Stimulated activated effector memory CD8-positive, alpha-beta T cell treated with anti-CD3 and anti-CD28 coated beads, Interleukin-12 subunit alpha, Interleukin-12 subunit beta, amount 100 ng/mL, for 72 hours (primary cell): Measurements from ENCODE around the gene C3orf85.
"Not testable (repeated sequence)": the region's sequence is repeated elsewhere in the genome, so short reads cannot be mapped to it uniquely, and the experiment has no call there.

Experiments used
- ATAC-seq: fragments of 150-1000 bp; cut with Tn5 transposase; 2 replicates; pipeline ENCODE4 v1.10.0; 2021
- DNase-seq, 2 donors: peaks; one replicate each; pipeline ENCODE4 v3.0.0; 2021 to 2022; ENCODE audit warnings: low spot score in 2 of 2
- H3K27ac Mint-ChIP-seq: one replicate; pipeline ENCODE4 v1.8.0; 2022; ENCODE audit warnings: mild to moderate bottlenecking, mixed read lengths
- H3K36me3 Mint-ChIP-seq: one replicate; pipeline ENCODE4 v1.8.0; 2022; ENCODE audit warnings: mild to moderate bottlenecking, mixed read lengths
- H3K4me1 Mint-ChIP-seq: one replicate; pipeline ENCODE4 v1.8.0; 2022; ENCODE audit warnings: mixed read lengths
- H3K4me3 Mint-ChIP-seq: one replicate; pipeline ENCODE4 v1.8.0; 2022; ENCODE audit warnings: mild to moderate bottlenecking, mixed read lengths
- H3K9me3 Mint-ChIP-seq: one replicate; pipeline ENCODE4 v1.8.0; 2022; ENCODE audit warnings: mixed read lengths

C3orf85 gene

DNA sequence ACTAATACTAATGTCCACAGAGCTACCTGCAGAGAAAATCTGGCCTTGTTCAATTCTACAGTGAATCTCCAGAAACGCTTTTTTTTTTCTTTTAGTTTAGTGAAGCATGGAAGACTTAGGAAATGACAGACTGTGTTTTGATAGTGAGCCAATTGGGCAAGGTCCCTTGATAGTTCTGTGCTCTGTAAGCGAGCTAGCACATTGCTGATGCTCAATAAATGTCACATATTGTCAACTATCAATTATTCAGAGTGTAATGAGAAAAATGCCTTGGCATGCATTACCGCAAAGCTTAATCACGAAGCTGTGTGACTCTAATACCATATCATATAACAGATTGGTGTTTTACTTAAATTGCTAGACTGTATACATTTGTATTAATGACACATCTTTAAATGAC lies 5.2 kb upstream of the C3orf85 start:
- no peaks in the 10 kb centered on the region for H3K36me3 Mint-ChIP-seq
- H3K27ac Mint-ChIP-seq, result no peak overlapping the region
- DNase-seq (no peak), ATAC-seq (no peak)
- H3K4me1 Mint-ChIP-seq, result no peaks in the 10 kb centered on the region
- peaks cover 3% of the 10 kb centered on the region for H3K9me3 Mint-ChIP-seq
- H3K4me3 Mint-ChIP-seq, result no peak overlapping the region

- no peaks in the 10 kb centered on the region for H3K36me3 Mint-ChIP-seq
- DNase-seq, result no peak
- ATAC-seq, result no peak
- H3K4me3 Mint-ChIP-seq, result no peak overlapping the region
- no peak overlapping the region for H3K27ac Mint-ChIP-seq
- peaks cover 3% of the 10 kb centered on the region for H3K9me3 Mint-ChIP-seq
- H3K4me1 Mint-ChIP-seq, result no peaks in the 10 kb centered on the region
Observed at GRCh38 chr3:109132801-109133473, 3.6 kb upstream of the C3orf85 start.

GRCh38 chr3:109133474-109133816 lies 3.1 kb upstream of the C3orf85 start:
- H3K36me3 Mint-ChIP-seq, H3K4me1 Mint-ChIP-seq, DNase-seq, ATAC-seq, H3K27ac Mint-ChIP-seq, H3K9me3 Mint-ChIP-seq, H3K4me3 Mint-ChIP-seq: not testable (repeated sequence)

GRCh38 chr3:109137761-109138160 lies 1.2 kb downstream of the C3orf85 start:
- Mint-ChIP-seq H3K4me1 (no peaks in the 10 kb centered on the region), H3K4me3 (no peak overlapping the region), H3K9me3 (no peaks in the 10 kb centered on the region), H3K36me3 (no peaks in the 10 kb centered on the region), H3K27ac (no peak overlapping the region)
- DNase-seq (no peak), ATAC-seq (no peak)

GRCh38 chr3:109140318-109140717 lies 3.8 kb downstream of the C3orf85 start:
- no peaks in the 10 kb centered on the region for H3K36me3 Mint-ChIP-seq
- no peaks in the 10 kb centered on the region for H3K9me3 Mint-ChIP-seq
- no peak for DNase-seq
- ATAC-seq, result no peak
- no peaks in the 10 kb centered on the region for H3K4me1 Mint-ChIP-seq
- H3K27ac Mint-ChIP-seq, result no peak overlapping the region
- H3K4me3 Mint-ChIP-seq, result no peak overlapping the region

- ATAC-seq (no peak), DNase-seq (no peak)
- Mint-ChIP-seq H3K4me3 (no peak overlapping the region), H3K27ac (no peak overlapping the region), H3K4me1 (no peaks in the 10 kb centered on the region), H3K9me3 (peaks cover 2% of the 10 kb centered on the region), H3K36me3 (no peaks in the 10 kb centered on the region)
Observed at GRCh38 chr3:109143646-109144045, 7.1 kb downstream of the C3orf85 start.

DNA sequence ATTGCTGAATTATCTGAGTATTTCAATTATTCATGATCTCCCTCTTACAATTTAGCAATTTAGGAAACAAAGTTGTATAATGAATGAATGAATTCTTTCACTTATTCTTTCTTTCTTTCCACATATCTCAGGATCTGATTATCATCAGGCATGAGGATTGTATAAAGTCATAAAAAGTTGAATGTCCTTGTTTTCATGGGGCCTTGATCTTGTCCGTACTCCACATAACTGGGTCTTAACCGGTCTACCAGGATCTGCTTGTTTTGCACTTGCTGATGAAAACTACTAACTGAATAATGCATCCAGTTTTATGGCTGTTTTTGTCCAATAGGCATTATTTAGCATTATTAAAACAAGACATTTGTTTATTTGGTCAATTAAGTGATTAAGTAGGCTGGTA lies 12.6 kb downstream of the C3orf85 start:
- Mint-ChIP-seq H3K9me3 (peaks cover 2% of the 10 kb centered on the region), H3K4me3 (no peak overlapping the region), H3K27ac (no peak overlapping the region), H3K4me1 (no peaks in the 10 kb centered on the region), H3K36me3 (no peaks in the 10 kb centered on the region)
- DNase-seq (no peak), ATAC-seq (no peak)

GRCh38 chr3:109152320-109152719 lies 15.8 kb downstream of the C3orf85 start:
- ATAC-seq (no peak), DNase-seq (no peak)
- Mint-ChIP-seq H3K9me3 (peaks cover 3% of the 10 kb centered on the region), H3K27ac (no peak overlapping the region), H3K4me1 (no peaks in the 10 kb centered on the region), H3K36me3 (no peaks in the 10 kb centered on the region), H3K4me3 (no peak overlapping the region)

GRCh38 chr3:109154979-109155378 lies 18.5 kb downstream of the C3orf85 start:
- no peak for ATAC-seq
- no peak for DNase-seq
- Mint-ChIP-seq H3K36me3 (no peaks in the 10 kb centered on the region), H3K27ac (no peak overlapping the region), H3K4me3 (no peak overlapping the region), H3K4me1 (no peaks in the 10 kb centered on the region), H3K9me3 (peaks cover 5% of the 10 kb centered on the region)

GRCh38 chr3:109155828-109156227 lies 19.3 kb downstream of the C3orf85 start:
- no peaks in the 10 kb centered on the region for H3K36me3 Mint-ChIP-seq
- H3K4me1 Mint-ChIP-seq, result no peaks in the 10 kb centered on the region
- ATAC-seq, result no peak
- DNase-seq, result no peak
- H3K9me3 Mint-ChIP-seq, result peaks cover 5% of the 10 kb centered on the region
- no peak overlapping the region for H3K27ac Mint-ChIP-seq
- no peak overlapping the region for H3K4me3 Mint-ChIP-seq

- no peaks in the 10 kb centered on the region for H3K36me3 Mint-ChIP-seq
- no peaks in the 10 kb centered on the region for H3K4me1 Mint-ChIP-seq
- DNase-seq, result no peak
- no peak for ATAC-seq
- peaks cover 5% of the 10 kb centered on the region for H3K9me3 Mint-ChIP-seq
- H3K4me3 Mint-ChIP-seq, result no peak overlapping the region
- H3K27ac Mint-ChIP-seq, result no peak overlapping the region
Observed at GRCh38 chr3:109161487-109162123, 25.1 kb downstream of the C3orf85 start.

GRCh38 chr3:109165905-109166304 lies 29.4 kb downstream of the C3orf85 start:
- no peak for DNase-seq

DNA sequence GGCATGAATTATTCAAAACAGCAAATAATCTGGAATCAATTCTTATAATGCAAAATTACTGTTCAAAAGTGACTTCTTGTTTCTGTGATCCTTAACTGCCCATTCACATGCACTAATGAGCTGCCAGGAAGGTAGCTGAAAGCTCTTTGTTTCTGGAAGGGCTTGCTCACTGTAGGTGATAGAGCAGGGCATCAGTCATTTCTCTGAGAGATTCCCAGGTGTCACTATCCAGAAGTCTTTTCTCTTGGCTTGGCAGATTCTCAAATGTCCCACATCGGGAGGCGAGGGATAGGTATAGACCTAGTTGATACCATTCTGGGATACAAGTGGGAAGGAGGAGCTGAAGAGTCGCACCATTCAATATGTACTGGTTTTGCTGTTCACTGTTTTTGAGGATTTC lies 35.0 kb downstream of the C3orf85 start:
- Mint-ChIP-seq H3K36me3 (no peaks in the 10 kb centered on the region), H3K4me1 (no peaks in the 10 kb centered on the region), H3K27ac (no peak overlapping the region), H3K4me3 (no peak overlapping the region), H3K9me3 (peaks cover 3% of the 10 kb centered on the region)
- no peak for DNase-seq
- no peak for ATAC-seq

More at GRCh38 chr3:109165905-109166304, 29.4 kb downstream of the C3orf85 start:
- no peak overlapping the region for H3K4me3 Mint-ChIP-seq
- no peaks in the 10 kb centered on the region for H3K9me3 Mint-ChIP-seq
- no peaks in the 10 kb centered on the region for H3K4me1 Mint-ChIP-seq
- H3K27ac Mint-ChIP-seq, result no peak overlapping the region
- H3K36me3 Mint-ChIP-seq, result no peaks in the 10 kb centered on the region
- no peak for ATAC-seq

DNA sequence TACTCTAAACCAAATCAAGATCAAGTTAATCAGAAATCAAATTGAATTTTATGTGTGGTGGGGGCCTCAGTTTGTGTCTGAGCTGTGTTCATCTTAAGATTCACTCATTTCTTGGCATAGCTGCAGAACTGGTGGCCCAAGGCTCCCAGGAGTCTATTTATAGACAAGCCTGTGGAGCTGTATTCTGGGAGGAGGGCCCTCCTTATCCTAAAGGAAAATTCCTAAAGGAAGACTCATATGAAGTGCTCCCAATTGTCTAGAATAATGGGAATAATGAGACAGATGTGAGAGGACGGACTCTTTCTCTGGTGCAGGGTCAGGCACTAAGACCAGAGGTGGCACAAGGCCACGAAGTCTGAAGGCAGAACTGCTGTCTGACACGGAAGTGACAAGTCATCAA lies 38.9 kb downstream of the C3orf85 start:
- Mint-ChIP-seq H3K9me3 (peaks cover 3% of the 10 kb centered on the region), H3K36me3 (no peaks in the 10 kb centered on the region), H3K27ac (no peak overlapping the region), H3K4me3 (no peak overlapping the region), H3K4me1 (no peaks in the 10 kb centered on the region)
- DNase-seq (no peak), ATAC-seq (no peak)

- no peaks in the 10 kb centered on the region for H3K4me1 Mint-ChIP-seq
- no peak overlapping the region for H3K4me3 Mint-ChIP-seq
- no peak for DNase-seq
- no peak overlapping the region for H3K27ac Mint-ChIP-seq
- peaks cover 3% of the 10 kb centered on the region for H3K9me3 Mint-ChIP-seq
- ATAC-seq, result no peak
- no peaks in the 10 kb centered on the region for H3K36me3 Mint-ChIP-seq
Observed at GRCh38 chr3:109176726-109177125, 40.2 kb downstream of the C3orf85 start.

- no peak overlapping the region for H3K27ac Mint-ChIP-seq
- ATAC-seq (no peak), DNase-seq (no peak)
- H3K4me1 Mint-ChIP-seq, result no peaks in the 10 kb centered on the region
- H3K36me3 Mint-ChIP-seq, result no peaks in the 10 kb centered on the region
- H3K9me3 Mint-ChIP-seq, result peaks cover 3% of the 10 kb centered on the region
- no peak overlapping the region for H3K4me3 Mint-ChIP-seq
Observed at GRCh38 chr3:109177908-109178307, 41.4 kb downstream of the C3orf85 start.
